ENCODE data around the gene FABP1.

The FABP1 gene

GRCh38 chr2:88077080-88077479 is 50.8 kb downstream of the FABP1 start:
- no peak for DNase-seq

GRCh38 chr2:88074854-88075292 is 53.0 kb downstream of the FABP1 start:
- peak; percentile 7 to 40 (median 35) for DNase-seq

DNA sequence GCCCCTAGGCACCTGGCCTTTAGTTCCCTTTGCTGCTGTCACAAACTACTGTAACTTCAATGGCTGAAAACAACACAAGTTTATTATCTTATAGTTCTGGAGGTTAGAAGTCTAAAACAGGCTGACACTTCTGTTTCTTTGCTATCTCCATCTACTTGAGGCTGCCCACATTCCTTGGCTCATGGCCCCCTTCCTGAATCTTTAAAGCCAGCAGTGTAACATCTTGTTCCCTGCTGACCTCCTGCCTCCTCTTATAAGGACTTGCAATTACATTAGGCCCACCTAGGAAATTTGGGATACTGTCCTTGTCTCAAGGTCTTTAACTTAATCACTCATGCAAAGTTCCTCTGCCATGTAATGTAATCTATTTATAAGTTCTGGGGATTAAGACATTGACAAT is 53.7 kb downstream of the FABP1 start:
- no peak for DNase-seq
